Dedifferentiated amniotic fluid mesenchymal stem cell (primary cell): ENCODE measurements around the gene C1QTNF8.
A peak's percentile ranks its signal among the peaks of the same experiment; 100 is the strongest.

Source experiments
- DNase-seq: peaks from one replicate; pipeline ENCODE4 v3.0.0-alpha.2; 2016; ENCODE audit errors: extremely low spot score

C1QTNF8 gene

GRCh38 chr16:1108299-1109252 lies 12.5 kb upstream of the C1QTNF8 start:
- no peak for DNase-seq

DNA sequence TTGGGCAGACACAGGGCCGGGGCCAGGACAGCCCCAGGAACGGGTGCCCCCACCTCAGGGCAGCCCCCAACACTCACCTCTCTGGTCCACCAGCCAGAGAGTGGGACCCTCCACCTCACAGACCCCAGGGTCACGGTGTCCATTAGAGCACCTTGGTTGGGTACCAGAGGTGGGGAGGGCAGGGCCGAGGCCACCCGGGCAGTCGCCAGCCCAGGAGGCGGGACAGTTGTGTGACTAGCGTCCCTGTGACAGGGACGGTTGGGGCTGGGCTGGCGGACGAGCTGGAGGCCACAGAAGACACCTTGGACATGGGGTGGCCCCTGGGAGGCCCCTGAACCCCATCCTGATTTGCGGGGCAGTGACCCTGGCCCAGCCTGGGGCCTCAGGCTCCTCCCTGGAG lies 11.7 kb upstream of the C1QTNF8 start:
- DNase-seq: no peak

DNA sequence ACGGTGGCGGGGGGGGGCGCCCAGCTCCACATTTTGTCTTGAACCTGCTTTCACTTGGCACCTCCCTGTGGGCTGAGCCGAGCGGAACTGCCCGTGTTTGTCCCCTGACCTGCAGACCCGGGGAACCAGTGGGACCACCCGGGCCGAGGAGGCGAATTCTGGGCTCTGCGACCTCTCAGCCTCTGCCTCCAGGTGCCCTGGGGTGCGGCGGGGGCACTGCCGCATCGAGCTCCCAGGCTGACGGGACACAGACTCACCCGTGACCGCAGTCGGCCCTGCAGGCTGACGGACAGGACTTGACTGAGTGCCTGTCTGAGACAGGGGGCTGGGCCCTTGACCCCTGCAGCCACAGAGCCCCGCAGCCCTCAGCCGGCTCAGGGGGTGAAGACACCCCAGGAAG lies 11.1 kb upstream of the C1QTNF8 start:
- no peak for DNase-seq

DNA sequence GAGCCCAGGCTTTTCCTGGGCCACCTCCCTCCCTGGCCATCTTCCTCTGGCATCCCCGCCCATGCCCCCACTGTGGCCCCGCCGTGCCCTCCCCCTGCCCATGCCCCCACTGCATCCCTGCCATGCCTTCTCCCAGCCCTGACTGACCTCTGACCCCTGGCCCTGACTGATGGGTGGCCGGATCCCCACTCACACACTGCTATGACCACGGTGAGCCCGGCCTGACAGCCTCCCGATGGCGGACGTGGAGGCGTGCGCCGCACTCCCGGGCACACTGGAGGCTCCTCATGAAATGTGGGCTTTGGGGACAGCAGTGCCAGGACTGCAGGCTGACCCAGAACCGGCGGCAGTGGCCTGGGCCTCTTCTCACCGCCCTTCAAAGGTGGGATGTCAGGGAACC lies 10.6 kb upstream of the C1QTNF8 start:
- DNase-seq: no peak

- peak; percentile 46 for DNase-seq
Observed at GRCh38 chr16:1105888-1106620, 10.0 kb upstream of the C1QTNF8 start.

GRCh38 chr16:1103636-1103980 lies 7.6 kb upstream of the C1QTNF8 start:
- DNase-seq: no peak

DNA sequence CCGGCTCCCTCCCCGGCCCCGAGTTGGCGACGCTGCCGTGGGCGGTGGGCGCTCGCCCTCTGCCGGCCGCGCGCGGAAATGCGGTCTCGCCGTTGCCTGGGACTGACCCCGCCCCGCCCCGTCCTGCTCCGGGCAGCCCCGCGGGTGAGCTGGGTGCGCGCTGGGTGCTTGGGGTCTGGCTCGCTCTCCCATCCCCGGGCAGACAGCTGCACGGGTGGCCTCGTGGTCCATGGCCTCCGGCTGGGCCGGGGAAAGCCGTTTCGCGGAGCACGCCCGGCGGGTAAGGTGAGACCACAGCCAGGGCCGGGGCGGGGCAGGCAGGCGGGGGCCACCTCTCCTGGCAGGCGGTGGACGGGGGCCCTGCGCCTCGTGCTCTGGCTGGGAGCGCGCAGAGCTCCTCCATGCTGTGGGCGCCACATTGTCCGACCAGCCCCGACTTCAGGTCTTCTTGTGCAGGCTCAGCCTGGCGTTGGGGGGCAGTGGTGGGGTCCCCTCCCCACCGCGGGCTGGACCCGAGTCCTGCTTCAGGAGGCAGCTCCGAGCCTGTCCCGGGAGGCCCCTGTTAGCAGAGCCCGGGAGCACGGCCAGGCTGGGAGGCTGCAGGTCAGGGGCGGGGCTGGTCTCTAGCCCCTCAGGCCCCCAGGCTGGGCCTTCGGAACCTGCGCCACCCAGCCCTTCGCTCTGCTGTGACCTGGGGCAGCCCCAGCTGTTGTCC lies 7.0 kb upstream of the C1QTNF8 start:
- no peak for DNase-seq

- no peak for DNase-seq
Observed at GRCh38 chr16:1102333-1102700, 6.3 kb upstream of the C1QTNF8 start.

GRCh38 chr16:1101573-1102332 lies 5.7 kb upstream of the C1QTNF8 start:
- DNase-seq: no peak

DNA sequence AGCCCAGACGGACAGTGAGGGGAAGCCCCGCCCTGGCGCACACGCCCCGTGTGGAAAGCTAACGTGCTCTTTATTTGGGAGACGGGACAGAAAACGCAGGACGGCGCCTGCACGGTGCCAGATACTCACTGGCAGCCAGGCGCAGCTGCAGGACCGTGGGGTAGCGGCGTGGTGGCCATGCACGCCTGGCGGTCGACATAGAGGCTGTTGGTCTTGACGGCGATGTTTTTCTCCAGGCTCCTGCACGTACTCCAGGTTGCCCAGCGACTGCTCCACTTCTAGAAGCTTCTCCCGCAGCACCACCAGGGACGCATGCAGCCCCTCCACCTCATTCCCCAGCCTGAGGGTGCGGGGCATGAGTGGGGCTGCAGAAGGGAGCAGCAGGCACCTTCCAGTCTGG lies 5.1 kb upstream of the C1QTNF8 start:
- DNase-seq: no peak

- DNase-seq: no peak
Observed at GRCh38 chr16:1100084-1100800, 4.2 kb upstream of the C1QTNF8 start.

DNA sequence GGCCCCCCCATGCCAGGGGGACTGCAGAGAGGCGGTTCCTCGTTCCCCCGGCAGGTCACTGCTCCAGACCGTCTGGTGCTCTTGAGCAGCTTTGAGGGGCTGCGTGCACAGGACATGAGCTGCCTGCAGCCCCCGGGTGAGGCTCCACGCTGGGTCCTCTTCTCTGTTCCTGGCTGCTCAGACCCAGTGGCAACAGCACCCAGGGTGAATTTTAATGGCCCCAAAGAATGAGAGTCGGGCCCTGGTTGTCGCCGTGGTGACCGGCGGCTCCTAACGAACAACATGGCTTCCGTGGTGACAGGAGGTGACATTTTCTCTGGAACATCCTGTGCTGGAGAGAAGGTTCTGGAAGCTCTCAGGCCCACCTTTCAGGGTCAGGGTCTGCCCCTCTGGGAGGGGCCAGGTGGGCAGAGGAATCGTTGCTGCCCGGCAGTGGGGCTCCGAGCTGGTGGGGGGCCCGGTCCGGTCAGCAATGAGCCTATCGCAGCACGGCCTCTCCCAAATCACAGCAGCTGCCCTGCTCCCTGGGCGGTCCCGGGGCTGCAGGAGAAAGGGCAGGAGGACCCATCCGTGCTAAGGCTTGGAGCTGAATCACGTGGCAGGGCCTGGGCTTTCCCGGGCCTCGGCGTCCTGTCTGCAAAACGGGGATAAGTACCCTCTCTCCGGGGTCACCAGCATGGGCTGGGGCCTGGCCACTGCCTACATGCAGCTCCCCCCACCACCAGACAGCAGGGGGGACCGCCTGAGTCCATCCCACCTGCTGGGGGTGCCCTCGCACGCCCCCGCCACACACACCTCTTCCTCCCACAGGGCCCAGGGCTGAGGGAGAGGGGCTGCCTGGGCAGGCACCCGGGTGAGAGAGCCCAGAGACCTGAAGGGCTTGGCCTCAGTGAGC lies 3.4 kb upstream of the C1QTNF8 start:
- no peak for DNase-seq

DNA sequence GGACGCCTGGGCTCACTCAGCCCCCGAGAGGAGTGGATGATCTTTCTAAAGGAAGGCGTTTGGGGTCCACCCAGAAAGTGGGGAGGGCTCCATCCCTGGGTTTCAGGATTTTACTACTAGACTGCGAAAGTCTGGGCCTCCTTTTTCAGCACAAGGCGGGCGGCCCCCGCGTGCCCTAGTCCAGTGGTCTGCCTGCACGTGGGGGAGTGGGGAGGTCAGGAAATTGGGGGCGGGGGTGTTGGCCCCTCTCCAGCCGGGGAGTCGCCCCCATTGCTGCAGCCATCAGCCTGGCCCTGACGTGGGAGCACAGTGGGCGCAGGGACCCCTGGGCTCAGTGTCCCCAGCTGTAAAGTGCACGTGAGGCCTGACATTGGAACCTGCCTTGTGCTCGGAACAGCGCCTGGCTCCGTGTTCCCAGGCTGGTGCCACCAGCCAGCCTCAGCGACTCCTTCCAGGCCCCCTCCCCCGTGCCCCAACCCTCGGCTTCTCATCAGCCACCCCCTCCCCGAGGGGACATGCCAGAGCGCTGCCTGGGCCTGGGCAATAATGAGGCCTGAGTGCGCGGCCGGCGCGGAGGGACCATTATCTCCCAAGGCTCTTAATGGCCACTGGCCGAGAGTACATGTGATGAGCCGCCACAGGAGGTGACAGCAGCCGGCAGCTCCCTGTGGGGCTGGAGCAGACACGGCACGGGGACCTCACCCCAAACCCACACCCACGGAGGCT lies 2.4 kb upstream of the C1QTNF8 start:
- DNase-seq: no peak

- DNase-seq: no peak
Observed at GRCh38 chr16:1097800-1098199, 1.8 kb upstream of the C1QTNF8 start.

DNA sequence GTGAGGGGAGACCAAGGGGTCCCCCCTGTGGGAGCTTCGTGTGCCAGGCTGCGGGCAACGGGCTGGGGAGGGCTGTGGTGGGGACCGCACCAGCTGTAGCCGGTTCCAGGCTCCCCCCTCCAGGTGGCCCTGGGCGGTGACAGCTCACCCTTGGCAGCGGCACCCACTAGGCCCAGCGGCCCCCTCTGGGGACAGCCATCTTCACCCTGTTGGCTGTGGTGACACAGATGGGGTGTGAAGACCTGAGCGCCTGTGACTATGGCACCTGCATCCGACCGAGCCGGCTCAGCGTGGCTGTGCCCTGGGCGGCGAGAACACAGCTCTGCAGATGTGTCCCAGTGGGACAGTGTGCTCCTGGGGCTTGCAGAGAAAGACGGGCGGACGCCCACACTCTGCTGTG lies 1.1 kb upstream of the C1QTNF8 start:
- DNase-seq: no peak

GRCh38 chr16:1095450-1096168 lies 435 bp downstream of the C1QTNF8 start:
- no peak for DNase-seq

DNA sequence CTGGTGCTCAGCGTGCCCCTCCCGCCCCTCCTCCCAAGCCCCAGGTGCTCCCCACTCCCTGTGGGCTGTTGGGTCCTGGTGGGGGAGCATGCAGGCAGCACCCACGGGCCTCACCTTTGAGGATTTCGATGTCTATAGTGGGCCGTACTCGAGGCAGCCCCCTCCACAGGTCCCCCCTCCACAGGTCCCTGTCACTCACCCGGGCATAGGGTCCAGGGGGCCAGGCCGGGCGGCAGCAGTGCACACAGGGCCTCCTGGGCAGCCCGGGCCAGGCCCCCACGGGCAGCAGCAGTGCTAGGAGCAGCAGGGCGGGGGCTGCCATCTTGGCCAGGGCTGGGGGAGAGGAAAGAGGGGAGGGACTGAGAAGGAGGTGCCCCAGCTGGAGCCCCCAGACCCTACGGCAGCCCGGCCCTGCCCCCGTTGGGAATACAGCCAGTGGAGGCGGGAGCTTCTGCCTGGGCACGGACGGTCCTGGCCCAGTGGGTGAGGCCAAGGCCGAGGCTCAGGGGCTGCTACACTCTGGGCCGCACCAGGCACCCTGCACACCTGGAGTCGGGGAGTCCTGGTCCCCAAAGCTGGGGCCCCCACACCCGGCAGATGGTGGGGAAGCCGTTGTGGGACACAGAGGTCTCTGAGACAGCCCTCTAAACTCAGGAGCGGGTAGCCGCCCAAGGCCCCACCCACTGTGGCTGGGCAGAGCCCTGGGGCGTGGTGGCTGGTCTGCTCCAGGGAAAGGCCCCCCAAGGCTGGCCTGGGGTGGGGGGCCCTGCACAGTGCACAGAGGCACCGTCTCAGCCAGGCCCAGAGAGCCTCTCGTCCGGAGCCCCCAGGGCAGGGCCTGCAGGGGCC lies 1.2 kb downstream of the C1QTNF8 start:
- DNase-seq: no peak

GRCh38 chr16:1094124-1094479 lies 1.9 kb downstream of the C1QTNF8 start:
- DNase-seq: no peak
